Hepatocyte (in vitro differentiated cells): Measurements from ENCODE around the gene LSM4. TPM values are rescaled to one million over a fixed set of nuclear protein-coding genes. Genes with fewer than 3 reads are reported as not detected.

Experiments used
- DNase-seq: peaks from one replicate; pipeline ENCODE4 v3.0.0-alpha.2; 2016; ENCODE audit warnings: low spot score
- H2AFZ ChIP-seq: fragments of 200-600 bp; sonication (generic); 2 replicates; pipeline ENCODE4 v1.6.0; 2016; ENCODE audit warnings: antibody characterized with exemption, mild to moderate bottlenecking
- H3K27ac ChIP-seq: fragments of 200-600 bp; sonication (generic); 2 replicates; pipeline ENCODE4 v1.5.1; 2016; ENCODE audit warnings: mild to moderate bottlenecking
- H3K27me3 ChIP-seq: fragments of 200-600 bp; sonication (generic); 2 replicates; pipeline ENCODE4 v1.6.1; 2016
- H3K36me3 ChIP-seq: fragments of 200-600 bp; sonication (generic); replicated peaks from 2 replicates; pipeline ENCODE4 v1.5.1; 2016; ENCODE audit warnings: low read depth; ENCODE audit not compliant: insufficient read depth
- H3K4me1 ChIP-seq: fragments of 200-600 bp; sonication (generic); 2 replicates; pipeline ENCODE4 v1.5.1; 2016; ENCODE audit warnings: mild to moderate bottlenecking, moderate library complexity; ENCODE audit not compliant: insufficient read depth
- H3K4me2 ChIP-seq: fragments of 200-600 bp; sonication (generic); 2 replicates; pipeline ENCODE4 v1.6.0; 2016
- H3K4me3 ChIP-seq: fragments of 200-600 bp; sonication (generic); 2 replicates; pipeline ENCODE4 v1.5.1; 2016; ENCODE audit warnings: mild to moderate bottlenecking
- H3K79me2 ChIP-seq: fragments of 200-600 bp; sonication (generic); 2 replicates; pipeline ENCODE4 v1.6.0; 2017; ENCODE audit warnings: mild to moderate bottlenecking
- H3K9me2 ChIP-seq: fragments of 200-600 bp; sonication (generic); replicated peaks from 2 replicates; pipeline ENCODE4 v1.6.0; 2017; ENCODE audit warnings: mild to moderate bottlenecking; ENCODE audit not compliant: insufficient read depth
- H3K9me3 ChIP-seq: fragments of 200-600 bp; sonication (generic); 2 replicates; pipeline ENCODE4 v1.5.1; 2016; ENCODE audit warnings: low read depth, mild to moderate bottlenecking
- H4K20me1 ChIP-seq: fragments of 200-600 bp; sonication (generic); 2 replicates; pipeline ENCODE4 v1.6.0; 2016; ENCODE audit warnings: mild to moderate bottlenecking; ENCODE audit not compliant: insufficient read depth, poor library complexity, severe bottlenecking
- EZH2 ChIP-seq: fragments of 200-600 bp; sonication (generic); IDR thresholded peaks from 2 replicates; pipeline ENCODE4 v1.6.1; 2016; ENCODE audit warnings: antibody characterized with exemption, mild to moderate bottlenecking, borderline replicate concordance
- EZH2phosphoT487 ChIP-seq: fragments of 200-600 bp; sonication (generic); IDR thresholded peaks from one replicate; pipeline ENCODE4 v1.6.1; 2018; ENCODE audit warnings: antibody characterized with exemption, mild to moderate bottlenecking, low read depth, moderate library complexity; ENCODE audit not compliant: unreplicated experiment, severe bottlenecking
- WGBS: methylation state at CpG from one replicate; pipeline ENCODE4 v1.1.6; 2016; ENCODE audit warnings: low lambda C conversion rate; ENCODE audit errors: missing lambda C conversion rate; 5-methylcytosine and 5-hydroxymethylcytosine counted together
- polyA plus RNA-seq: library from polyadenylated mRNA; unstranded; fragments of >200 nt; fragmentation: Nextera tagmentation; extraction: Ambion mirVana; gene quantifications from 2 replicates; pipeline ENCODE4 v1.2.1, GENCODE V29; 2016
- total RNA-seq: library from RNA; depleted of rRNA; stranded (reverse); fragments of >200 nt; gene quantifications from 2 replicates; pipeline ENCODE4 v1.2.3, GENCODE V29; 2014
- TF ChIP-seq, protein P1 (sequence below): fragments of 200-600 bp; sonication (generic); IDR thresholded peaks from 2 replicates; pipeline ENCODE4 v1.5.1; 2016; ENCODE audit warnings: antibody characterized with exemption, mild to moderate bottlenecking; ENCODE audit not compliant: poor library complexity

Gene LSM4
- total and polyA plus RNA-seq, 2 experiments from 2014 or later, result 185 to 218 TPM

DNA sequence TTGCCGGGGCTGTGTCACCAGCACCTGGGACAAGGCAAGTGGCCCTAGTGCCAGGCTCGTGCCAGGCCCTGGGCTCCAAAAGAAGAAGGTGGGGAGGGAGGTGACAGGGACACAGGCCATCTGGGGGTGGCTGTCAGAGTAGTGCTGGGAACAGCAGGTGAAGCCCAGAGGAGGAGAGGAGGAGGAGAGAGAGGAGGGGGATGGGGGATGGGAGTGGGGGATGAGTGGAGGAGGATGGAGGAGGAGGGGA lies 18.7 kb downstream of the LSM4 start:
- no peak overlapping the region for H2AFZ ChIP-seq
- peaks cover 25% of the 10 kb centered on the region for H3K4me1 ChIP-seq

DNA sequence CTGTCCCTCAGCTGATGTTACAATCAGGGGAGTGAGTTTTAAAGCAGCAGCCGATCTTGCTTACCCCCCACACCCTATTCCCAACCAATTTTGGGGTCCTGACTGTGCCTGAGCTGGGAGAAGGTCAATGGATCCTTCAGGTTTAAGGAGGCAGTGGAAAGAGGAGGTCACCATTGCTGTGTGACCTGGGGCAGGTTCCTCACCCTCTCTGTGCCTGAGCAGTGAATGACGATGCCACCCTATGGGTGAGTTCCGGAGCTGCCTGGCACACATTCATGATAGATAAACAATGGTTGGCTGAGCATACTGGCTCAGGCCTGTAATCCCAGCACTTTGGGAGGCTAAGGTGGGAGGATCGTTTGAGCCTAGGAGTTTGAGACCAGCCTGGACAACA lies 21.2 kb downstream of the LSM4 start:
- no peaks in the 10 kb centered on the region for H3K9me3 ChIP-seq
- H3K27me3 ChIP-seq, result no peaks in the 10 kb centered on the region
- no peak overlapping the region for H3K27ac ChIP-seq
- H3K36me3 ChIP-seq, result no peaks in the 10 kb centered on the region
- TF ChIP-seq EZH2 (no peak), EZH2phosphoT487 (no peak)
- TF ChIP-seq, protein P1, sequence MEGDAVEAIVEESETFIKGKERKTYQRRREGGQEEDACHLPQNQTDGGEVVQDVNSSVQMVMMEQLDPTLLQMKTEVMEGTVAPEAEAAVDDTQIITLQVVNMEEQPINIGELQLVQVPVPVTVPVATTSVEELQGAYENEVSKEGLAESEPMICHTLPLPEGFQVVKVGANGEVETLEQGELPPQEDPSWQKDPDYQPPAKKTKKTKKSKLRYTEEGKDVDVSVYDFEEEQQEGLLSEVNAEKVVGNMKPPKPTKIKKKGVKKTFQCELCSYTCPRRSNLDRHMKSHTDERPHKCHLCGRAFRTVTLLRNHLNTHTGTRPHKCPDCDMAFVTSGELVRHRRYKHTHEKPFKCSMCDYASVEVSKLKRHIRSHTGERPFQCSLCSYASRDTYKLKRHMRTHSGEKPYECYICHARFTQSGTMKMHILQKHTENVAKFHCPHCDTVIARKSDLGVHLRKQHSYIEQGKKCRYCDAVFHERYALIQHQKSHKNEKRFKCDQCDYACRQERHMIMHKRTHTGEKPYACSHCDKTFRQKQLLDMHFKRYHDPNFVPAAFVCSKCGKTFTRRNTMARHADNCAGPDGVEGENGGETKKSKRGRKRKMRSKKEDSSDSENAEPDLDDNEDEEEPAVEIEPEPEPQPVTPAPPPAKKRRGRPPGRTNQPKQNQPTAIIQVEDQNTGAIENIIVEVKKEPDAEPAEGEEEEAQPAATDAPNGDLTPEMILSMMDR, result no peak
- no peak overlapping the region for H2AFZ ChIP-seq
- no peak overlapping the region for H3K4me3 ChIP-seq
- H4K20me1 ChIP-seq, result no peaks in the 10 kb centered on the region
- DNase-seq, result no peak
- H3K9me2 ChIP-seq, result no peaks in the 10 kb centered on the region
- H3K4me1 ChIP-seq, result peaks cover 25% of the 10 kb centered on the region
- H3K79me2 ChIP-seq, result no peaks in the 10 kb centered on the region
- no peak overlapping the region for H3K4me2 ChIP-seq
- 92% methylated on average over 4 of the region's 4 CpGs for WGBS

More for the DNA sequence above, 18.7 kb downstream of the LSM4 start:
- 16% methylated on average over 2 of the region's 2 CpGs for WGBS
- Histone ChIP-seq H3K4me3 (no peak overlapping the region), H3K9me2 (no peaks in the 10 kb centered on the region), H3K9me3 (no peaks in the 10 kb centered on the region), H3K36me3 (no peaks in the 10 kb centered on the region), H3K27me3 (no peaks in the 10 kb centered on the region), H3K4me2 (peak overlapping the region; percentile 69), H3K79me2 (no peaks in the 10 kb centered on the region), H4K20me1 (no peaks in the 10 kb centered on the region), H3K27ac (peak overlapping the region; percentile 99)
- TF ChIP-seq EZH2phosphoT487 (no peak), EZH2 (no peak)
- TF ChIP-seq, protein P1, result no peak
- DNase-seq, result no peak

DNA sequence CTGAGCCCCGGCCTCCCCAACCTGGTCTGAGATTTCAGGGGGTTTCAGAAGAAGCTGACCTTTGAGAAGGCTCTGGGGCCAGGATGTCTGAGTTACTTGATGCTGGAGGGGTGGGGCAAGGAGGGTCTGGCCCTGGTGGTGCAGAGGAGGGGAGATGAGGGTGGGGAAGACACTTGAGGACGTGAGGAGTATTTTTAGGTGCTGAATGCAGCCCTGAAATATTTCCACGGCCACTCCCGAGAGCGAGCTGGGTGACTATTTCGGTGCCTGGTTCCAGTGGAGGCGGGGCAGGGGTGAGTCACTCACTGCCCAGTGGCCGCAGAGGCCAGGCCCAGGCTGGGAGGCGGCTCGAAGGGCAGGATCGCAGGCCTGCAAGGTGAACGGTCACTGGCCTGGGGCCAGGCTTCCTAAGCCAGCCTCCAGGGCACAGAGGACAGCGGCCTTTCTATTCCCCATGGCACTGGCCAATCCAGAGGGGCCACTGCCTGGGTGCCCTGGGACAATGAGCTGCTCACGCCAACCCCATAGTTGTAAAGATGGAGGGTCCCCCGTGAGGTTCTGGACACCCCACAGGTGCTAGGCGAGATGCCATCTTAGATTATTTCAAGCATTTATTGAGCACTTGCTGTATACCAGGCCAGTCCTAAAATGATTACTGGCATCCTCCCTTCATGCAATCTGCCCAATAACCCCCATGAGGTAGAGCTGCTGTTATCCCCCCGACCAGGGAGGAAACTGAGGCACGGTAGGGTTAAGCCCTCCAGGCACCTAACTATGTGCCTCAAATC lies 21.8 kb downstream of the LSM4 start:
- no peaks in the 10 kb centered on the region for H3K36me3 ChIP-seq
- no peak overlapping the region for H2AFZ ChIP-seq
- no peaks in the 10 kb centered on the region for H3K9me3 ChIP-seq
- H3K9me2 ChIP-seq, result no peaks in the 10 kb centered on the region
- peak overlapping the region; percentile 69 for H3K27ac ChIP-seq
- H3K27me3 ChIP-seq, result no peaks in the 10 kb centered on the region
- H3K4me3 ChIP-seq, result no peak overlapping the region
- H3K79me2 ChIP-seq, result no peaks in the 10 kb centered on the region
- no peak overlapping the region for H3K4me2 ChIP-seq
- no peaks in the 10 kb centered on the region for H4K20me1 ChIP-seq
- DNase-seq, result peak; percentile 79
- TF ChIP-seq, protein P1, result no peak
- TF ChIP-seq EZH2 (no peak), EZH2phosphoT487 (no peak)
- H3K4me1 ChIP-seq, result peaks cover 25% of the 10 kb centered on the region
- 62% methylated on average over 18 of the region's 18 CpGs for WGBS
